HG03039 (cell line): ENCODE data around the gene SCAMP5.
A peak's percentile ranks its signal among the peaks of the same experiment; 100 is the strongest.

Experiments used
- ATAC-seq: cut with Tn5 transposase; IDR thresholded peaks from one replicate; pipeline ENCODE4 v1.9.1; 2021; ENCODE audit warnings: mild to moderate bottlenecking, moderate library complexity; ENCODE audit not compliant: unreplicated experiment

The SCAMP5 gene

DNA sequence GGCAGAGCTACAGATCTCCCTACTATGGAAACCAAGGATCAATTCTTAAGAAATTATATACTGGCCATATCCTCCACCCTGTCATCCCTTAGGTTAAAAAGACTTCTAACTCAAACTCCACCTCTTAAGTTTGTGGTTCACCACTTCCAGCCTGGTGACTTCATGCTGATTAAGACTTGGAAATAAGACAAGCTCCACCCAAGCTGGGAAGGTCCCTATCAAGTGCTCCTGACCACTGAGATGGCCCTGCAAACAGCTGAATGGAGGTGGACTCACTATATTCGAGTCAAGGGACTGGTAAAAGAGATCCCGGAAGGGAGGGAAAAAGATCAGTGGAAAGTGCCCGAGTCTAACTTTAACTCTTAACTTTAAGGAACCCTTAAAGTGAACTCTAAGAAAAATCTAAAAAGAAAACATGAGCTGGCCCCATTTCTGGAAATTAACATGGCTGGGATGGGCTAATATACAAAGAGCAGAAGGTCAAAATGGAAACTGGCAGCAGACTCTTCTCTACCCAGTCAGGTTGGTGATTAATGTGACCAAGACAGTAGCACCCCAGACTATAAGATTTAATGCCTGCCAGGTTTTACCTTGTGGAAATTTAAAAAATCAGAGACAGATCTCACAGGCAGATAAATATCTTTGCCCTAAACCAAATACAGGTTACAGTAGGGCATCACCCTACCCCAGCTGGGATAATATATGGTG lies 71.9 kb downstream of the SCAMP5 start:
- ATAC-seq, result no peak

DNA sequence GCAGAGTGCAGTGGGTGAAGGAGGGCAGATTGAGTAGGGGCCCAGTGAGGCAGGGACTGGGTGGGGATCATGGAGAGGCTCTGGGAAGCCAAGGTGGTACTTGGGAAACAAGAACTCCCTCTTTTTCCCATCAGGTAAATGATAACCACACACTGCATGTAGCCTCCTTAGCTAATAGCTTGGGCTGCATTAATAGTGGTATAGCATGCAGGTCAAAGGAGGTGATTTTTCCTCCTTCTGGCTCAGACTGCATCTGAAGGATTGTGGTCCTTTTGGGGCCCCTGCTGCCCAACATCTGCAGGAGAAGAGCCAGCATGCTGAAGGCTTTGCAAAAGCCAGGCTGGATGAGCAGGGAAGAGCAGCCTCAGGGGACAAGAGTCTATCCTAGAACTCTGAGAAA lies 73.4 kb downstream of the SCAMP5 start:
- ATAC-seq, result no peak

DNA sequence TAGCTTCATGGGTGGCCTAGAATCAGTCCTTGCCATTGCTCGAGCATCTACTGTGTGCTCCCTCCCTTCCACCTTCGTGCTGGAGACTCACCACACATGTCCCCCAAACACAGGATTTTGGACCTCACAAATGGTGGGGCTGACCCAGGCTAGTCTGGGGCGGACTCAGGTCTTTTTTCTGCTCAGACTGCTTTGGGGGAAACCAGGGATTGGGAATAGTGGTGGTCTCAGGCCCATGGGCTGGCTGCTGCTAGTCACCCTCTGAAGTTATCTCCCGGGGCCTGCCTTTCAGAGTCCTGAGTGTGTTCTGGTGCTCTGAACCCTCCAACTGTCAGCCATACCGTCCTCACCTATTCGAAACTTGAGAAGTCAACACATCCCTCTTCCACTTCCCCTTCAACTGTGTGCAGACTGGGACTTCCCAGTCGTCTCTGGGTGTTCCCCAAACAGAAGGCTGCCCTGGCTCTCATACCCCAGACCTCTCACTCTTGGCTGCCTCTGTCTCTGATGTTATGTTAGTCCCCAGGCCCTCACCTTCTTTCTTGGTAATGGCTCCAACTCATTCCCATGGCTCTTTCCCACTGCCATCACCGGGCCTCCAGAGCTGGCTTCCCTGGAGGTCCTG lies 74.0 kb downstream of the SCAMP5 start:
- ATAC-seq, result peak; percentile 78

DNA sequence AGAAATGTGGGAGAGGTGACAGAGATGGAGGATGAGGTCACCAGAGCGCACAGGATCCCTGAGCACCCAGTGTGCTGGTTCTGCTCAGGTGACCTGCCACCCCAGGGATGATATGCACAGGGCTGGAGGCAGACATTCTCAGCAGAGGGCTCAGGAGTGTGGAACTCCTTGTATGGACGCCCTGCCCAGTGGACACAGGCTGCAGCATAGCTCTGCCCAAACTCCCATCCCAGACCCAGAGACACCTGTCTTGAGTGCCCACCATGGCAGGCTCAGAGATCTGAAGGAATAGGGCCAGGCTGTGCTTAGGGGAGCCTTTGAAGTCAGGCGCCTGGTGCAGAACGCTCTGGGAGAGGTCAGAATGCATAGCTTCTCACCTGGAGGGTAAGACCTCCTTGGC lies 75.3 kb downstream of the SCAMP5 start:
- no peak for ATAC-seq
